Kidney (tissue), 14 donors: Measurements from ENCODE around the gene KANK4. TPM values are rescaled to one million over a fixed set of nuclear protein-coding genes. Genes with fewer than 3 reads are reported as not detected.

Source experiments
- DNase-seq, 5 donors: peaks; one replicate each; pipeline ENCODE4 v3.0.0-alpha.2; 2013 to 2020
- FAIRE-seq: peaks from 2 replicates; lab custom pipeline; 2012; peaks lifted over from hg19 to GRCh38; lab: Jason Lieb, UNC
- H3K27ac ChIP-seq, 2 donors: one replicate each; pipeline ENCODE4 v1.7.0; 2013; ENCODE audit warnings: low read depth in 2 of 2, low read length in 2 of 2, inconsistent platforms in 1 of 2
- H3K27me3 ChIP-seq: one replicate; pipeline ENCODE4 v1.7.1; 2013; ENCODE audit warnings: low read length, inconsistent platforms; ENCODE audit not compliant: control insufficient read depth, insufficient read depth
- H3K36me3 ChIP-seq, 3 donors: one replicate each; pipeline versions ENCODE4 v1.7.0 to v1.7.1; 2013; ENCODE audit warnings: low read length in 3 of 3, control low read depth in 1 of 3, inconsistent platforms in 1 of 3; ENCODE audit not compliant: insufficient read depth in 3 of 3, control insufficient read depth in 2 of 3
- H3K4me1 ChIP-seq, 3 donors: one replicate each; pipeline versions ENCODE4 v1.7.0 to v1.7.1; 2013; ENCODE audit warnings: low read length in 3 of 3, inconsistent platforms in 1 of 3, low read depth in 1 of 3; ENCODE audit not compliant: control insufficient read depth in 2 of 3, insufficient read depth in 2 of 3
- H3K4me3 ChIP-seq, 3 donors: one replicate each; pipeline versions ENCODE4 v1.7.0 to v1.8.1; 2013; ENCODE audit warnings: low read length in 3 of 3, control low read depth in 1 of 3, inconsistent platforms in 1 of 3
- H3K9ac ChIP-seq, 3 donors: one replicate each; pipeline versions ENCODE4 v1.7.0 to v1.7.1; 2013; ENCODE audit warnings: low read length in 3 of 3, control low read depth in 1 of 3, inconsistent platforms in 1 of 3
- H3K9me3 ChIP-seq, 3 donors: one replicate each; pipeline versions ENCODE4 v1.7.0 to v1.7.1; 2013; ENCODE audit warnings: low read length in 3 of 3, control low read depth in 1 of 3, inconsistent platforms in 1 of 3; ENCODE audit not compliant: control insufficient read depth in 2 of 3, insufficient read depth in 1 of 3
- intact Hi-C: fragments of 100-400 bp; cut with DNase I; formaldehyde crosslinking; loops from one replicate; pipeline ENCODE4 v1.11.1; 2022
- polyA plus RNA-seq: library from polyadenylated mRNA; stranded (reverse); fragments of 350-450 nt; fragmentation: Illumina TruSeq; extraction: RNeasy Lipid Tissue Mini Kit (QIAGEN cat#74804); gene quantifications from one replicate; pipeline ENCODE4 v1.2.3, GENCODE V29; 2014; ENCODE audit warnings: low read depth, low replicate concordance; ENCODE audit not compliant: insufficient read depth
- total RNA-seq: library from RNA; stranded (reverse); fragmentation: NEBNext Ultra II Directional; extraction: Animal tissue kit (Norgen Biotek cat#: 25700); gene quantifications from one replicate; pipeline ENCODE4 v1.2.1, GENCODE V29; 2021
- TF ChIP-seq, protein P1 (sequence below): IDR thresholded peaks from 3 replicates; pipeline ENCODE4 v1.5.1; 2012; ENCODE audit warnings: mild to moderate bottlenecking, moderate library complexity, borderline replicate concordance; ENCODE audit not compliant: insufficient read depth; ENCODE audit errors: extremely low read depth
- donor health status: control.
- donor health status: control.
- donor health status: control.
- donor health status: control.
- donor health status: control.
- donor health status: DM: yes; HTN: yes; CAD: no.
- donor health status: Normal renal cell carcinoma (clear cell type).

Gene KANK4
- total and polyA plus RNA-seq, 2 donors from 2014 or later: 0.28 to 0.50 TPM

DNA sequence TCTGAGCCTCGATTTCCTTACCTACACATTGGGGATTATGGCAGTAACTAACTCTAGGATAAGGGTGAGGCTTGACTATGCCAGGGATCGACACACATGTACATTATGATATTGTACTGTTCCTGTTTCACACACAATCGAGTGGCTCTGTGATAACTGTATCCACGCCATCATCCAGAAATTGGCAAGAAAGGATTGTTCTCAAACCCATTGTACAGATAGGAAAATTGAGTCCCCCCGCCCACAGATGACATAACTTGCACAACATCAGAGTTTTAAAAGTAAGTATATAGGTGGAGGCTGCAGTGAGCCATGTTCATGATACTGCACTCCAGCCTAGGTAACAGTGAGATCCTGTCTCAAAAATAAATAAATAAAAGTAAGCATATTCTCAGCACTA is 3.8 kb downstream of the KANK4 start:
- no peak overlapping the region for H3K4me3 ChIP-seq
- intact Hi-C loops: no loop called here
- DNase-seq: no peak
- peaks cover 0 to 3% (median 0%) of the 10 kb centered on the region in 3 donors for H3K4me1 ChIP-seq
- no peaks in the 10 kb centered on the region for H3K36me3 ChIP-seq
- no peak overlapping the region for H3K27ac ChIP-seq
- no peaks in the 10 kb centered on the region for H3K27me3 ChIP-seq
- TF ChIP-seq, protein P1, sequence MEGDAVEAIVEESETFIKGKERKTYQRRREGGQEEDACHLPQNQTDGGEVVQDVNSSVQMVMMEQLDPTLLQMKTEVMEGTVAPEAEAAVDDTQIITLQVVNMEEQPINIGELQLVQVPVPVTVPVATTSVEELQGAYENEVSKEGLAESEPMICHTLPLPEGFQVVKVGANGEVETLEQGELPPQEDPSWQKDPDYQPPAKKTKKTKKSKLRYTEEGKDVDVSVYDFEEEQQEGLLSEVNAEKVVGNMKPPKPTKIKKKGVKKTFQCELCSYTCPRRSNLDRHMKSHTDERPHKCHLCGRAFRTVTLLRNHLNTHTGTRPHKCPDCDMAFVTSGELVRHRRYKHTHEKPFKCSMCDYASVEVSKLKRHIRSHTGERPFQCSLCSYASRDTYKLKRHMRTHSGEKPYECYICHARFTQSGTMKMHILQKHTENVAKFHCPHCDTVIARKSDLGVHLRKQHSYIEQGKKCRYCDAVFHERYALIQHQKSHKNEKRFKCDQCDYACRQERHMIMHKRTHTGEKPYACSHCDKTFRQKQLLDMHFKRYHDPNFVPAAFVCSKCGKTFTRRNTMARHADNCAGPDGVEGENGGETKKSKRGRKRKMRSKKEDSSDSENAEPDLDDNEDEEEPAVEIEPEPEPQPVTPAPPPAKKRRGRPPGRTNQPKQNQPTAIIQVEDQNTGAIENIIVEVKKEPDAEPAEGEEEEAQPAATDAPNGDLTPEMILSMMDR: no peak
- FAIRE-seq: no peak
- no peak overlapping the region for H3K9ac ChIP-seq
- no peaks in the 10 kb centered on the region for H3K9me3 ChIP-seq

DNA sequence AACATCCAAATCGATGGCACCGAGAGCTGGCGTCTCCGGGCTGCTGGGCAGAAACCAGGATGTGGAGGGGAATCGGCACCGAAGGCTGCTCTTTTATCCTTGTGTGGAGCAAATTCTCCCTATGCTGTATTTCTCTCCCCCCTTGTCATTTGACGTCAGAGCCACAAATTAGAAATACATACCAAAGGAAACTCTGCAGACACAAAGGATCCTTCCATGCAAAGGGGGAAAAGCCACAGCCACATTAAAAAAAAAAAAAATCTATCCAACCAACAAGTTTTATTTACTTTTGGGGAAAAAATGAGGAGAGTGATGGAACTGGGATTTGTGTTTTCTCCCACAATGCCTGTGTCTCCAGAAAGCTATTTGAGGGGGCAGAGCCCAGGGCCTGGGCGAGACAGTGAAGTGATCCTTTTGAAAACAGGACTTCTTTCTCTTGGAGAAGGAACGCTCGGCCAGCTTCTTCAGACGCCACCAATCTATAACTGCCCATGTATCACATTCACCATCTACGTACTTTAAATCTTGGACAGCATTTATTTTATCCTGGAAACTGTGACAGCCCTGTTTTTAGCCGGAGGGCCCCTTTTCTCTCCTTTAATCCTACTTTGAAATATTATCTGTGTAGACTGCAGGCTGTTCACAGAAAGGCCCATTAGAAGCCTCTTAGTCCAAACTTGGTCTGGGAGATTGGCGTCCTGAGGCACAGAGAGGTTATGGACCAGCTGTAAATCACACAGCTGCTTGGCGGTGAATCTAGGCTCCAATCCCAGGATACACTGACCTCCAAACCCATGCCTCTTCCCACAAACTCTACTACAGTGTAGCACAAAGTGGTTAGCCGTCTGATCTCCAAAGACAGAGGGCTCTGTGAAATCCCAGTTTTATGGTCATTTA is 4.5 kb downstream of the KANK4 start:
- Histone ChIP-seq H3K9ac (no peak overlapping the region), H3K27ac (no peak overlapping the region), H3K36me3 (no peaks in the 10 kb centered on the region), H3K9me3 (no peaks in the 10 kb centered on the region), H3K4me3 (no peak overlapping the region), H3K4me1 (peaks cover 0 to 3% (median 0%) of the 10 kb centered on the region in 3 donors), H3K27me3 (no peaks in the 10 kb centered on the region)
- DNase-seq (peak in 3 of 5 donors; percentile 31 to 87 (median 61)), FAIRE-seq (no peak)
- intact Hi-C loops: no loop called here
- TF ChIP-seq, protein P1: no peak

DNA sequence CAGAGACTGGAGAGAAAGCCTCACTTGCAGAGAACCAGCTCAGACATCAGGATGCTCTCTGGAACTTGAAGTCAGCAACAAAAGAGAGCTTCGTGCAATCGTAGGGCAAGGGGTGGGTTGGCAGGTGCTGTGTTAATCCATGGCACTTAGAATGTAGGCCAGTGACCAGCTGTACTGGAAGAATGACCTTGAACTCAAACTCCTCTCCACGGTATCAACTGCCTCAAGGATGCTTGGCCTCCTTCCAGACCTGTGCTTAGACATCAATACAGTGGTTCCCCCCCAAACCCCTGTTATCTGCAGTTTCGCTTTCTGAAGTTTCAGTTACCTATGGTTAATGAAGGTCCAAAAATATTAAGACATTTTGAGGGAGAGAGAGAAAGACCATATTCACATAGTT is 6.5 kb downstream of the KANK4 start:
- no peak overlapping the region for H3K9ac ChIP-seq
- TF ChIP-seq, protein P1: no peak
- no peaks in the 10 kb centered on the region for H3K36me3 ChIP-seq
- H3K27ac ChIP-seq: no peak overlapping the region
- H3K4me1 ChIP-seq: peaks cover 0 to 5% (median 3%) of the 10 kb centered on the region in 3 donors
- H3K9me3 ChIP-seq: no peaks in the 10 kb centered on the region
- no peak for FAIRE-seq
- intact Hi-C loops: no loop called here
- no peaks in the 10 kb centered on the region for H3K27me3 ChIP-seq
- H3K4me3 ChIP-seq: no peak overlapping the region
- no peak for DNase-seq
